NOMO-1 (cell line): ENCODE data around the gene EIF2A.
"Not testable (repeated sequence)": the region's sequence is repeated elsewhere in the genome, so short reads cannot be mapped to it uniquely, and the experiment has no call there.

Experiments used
- DNase-seq, 2 experiments: peaks; one replicate each; lab custom pipeline; 2025; ENCODE audit not compliant: unreplicated experiment in 2 of 2; lab: John Stamatoyannopoulos, UW

Gene EIF2A

DNA sequence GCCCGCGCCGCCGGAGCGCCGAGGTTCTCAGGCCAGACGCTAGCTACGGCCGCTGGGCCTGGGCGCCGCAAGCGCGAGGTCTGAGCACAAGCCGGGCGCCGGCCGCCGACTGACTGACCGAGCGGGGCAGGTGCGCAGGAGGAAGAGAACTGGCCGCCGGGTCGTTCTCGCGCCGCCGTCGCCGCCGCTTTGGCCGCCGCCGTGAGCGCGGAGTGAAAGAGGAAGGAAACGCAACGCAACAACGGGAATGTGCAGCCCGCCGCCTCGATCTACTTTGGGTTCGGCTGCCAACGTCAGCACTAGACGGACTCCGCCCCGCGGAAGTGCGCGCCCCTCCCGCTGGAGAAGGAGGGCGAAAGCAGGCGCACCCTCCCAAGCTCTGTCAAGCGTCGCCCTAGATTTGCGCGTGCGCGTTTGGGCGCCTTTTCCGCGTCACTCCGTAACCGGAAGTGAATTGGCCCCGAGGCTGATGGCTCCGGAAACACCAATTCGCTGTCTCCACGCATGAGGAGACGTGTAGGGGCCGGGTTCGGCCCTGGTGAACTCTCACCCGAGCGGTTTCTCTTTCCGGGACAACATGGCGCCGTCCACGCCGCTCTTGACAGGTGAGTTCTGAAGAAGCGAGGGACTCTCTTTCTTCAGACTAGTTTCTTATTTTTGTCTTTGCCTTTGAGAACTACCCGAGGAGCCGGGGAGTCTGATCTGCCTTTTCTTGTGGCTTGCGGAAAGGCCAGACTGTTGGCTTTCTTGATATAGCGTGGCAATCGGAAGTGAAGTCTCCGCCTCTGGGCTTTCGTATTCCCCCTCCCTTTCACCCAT is at the start of gene EIF2A, which contains the start of gene SERP1:
TSS of gene EIF2A (plus strand) at position 562 of the 819 bp plus-strand sequence. CDS start at position 578, 16 bp downstream.
TSS of gene SERP1 (minus strand) at position 271 of the 819 bp plus-strand sequence. CDS start 361 bp downstream, outside the sequence.
- DNase-seq, result peak; percentile 100

DNA sequence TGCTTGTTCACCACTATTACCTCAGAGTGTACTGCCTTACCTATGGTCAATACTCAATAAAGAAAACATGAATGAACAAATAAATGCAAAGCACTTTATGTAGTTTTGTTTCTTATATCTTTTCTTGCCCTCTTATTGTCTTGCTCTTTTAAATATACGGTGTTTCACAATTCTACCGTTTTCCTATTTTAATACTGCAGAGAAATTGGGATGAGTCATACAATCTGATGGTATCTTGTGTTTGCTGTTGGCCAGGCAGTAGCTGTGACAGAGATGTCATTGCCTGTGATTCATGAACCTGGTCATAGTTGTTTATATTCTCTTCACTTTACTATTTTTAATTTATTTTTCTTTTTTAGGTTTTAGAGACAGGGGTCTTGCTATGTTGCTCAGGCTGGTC is 48.6 kb upstream of the EIF2A start:
- DNase-seq, result peak; percentile 12 to 25

DNA sequence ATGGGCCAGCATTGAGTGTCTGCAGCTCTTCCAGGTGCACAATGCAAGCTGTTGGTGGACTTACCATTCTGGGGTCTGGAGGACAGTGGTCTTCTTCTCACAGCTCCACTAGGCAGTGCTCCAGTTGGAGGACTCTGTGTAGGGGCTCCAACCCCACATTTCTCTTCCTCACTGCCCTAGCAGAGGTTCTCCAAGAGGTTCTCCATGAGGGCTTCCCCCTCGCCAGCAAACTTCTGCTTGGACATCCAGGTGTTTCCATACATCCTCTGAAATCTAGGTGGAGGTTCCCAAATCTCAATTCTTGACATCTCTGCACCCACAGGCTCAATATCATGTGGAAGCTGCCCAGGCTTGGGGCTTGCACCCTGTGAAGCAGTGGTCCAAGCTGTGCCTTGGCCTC is 45.6 kb upstream of the EIF2A start:
- DNase-seq, result not testable (repeated sequence)

DNA sequence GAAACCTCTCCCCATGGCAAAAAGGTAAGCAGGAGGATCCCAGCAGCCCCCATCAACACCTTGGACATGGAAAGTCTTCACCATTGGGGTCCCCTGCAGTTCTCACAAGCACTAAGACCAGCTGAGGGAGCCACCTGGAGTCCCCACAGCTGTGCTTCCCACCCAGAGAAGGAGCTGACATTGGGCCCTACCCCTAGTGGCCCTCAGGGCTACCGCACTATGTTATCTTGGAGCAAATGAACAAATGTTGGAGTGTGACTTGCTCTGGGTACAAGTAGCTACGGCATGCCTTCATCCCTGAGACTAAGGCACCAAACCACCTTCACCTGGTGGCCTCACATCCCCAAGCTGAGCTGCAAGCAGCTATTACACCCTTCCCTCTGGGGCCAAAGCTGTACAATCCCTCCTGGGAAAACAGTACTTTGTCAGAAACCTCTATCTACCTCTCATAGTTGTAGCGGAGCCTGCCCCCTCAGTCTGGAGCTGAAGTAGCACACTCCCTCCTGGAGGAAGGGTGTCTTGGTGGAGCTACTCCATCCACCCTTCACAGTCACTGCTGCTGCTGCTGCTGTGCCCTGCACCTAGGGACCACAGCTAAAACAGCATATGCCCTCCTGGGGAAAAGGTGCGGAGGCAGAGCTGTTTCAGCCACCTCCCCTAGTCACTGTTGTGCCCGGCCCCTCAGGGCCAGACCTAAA is 43.0 kb upstream of the EIF2A start:
- DNase-seq, result no peak

DNA sequence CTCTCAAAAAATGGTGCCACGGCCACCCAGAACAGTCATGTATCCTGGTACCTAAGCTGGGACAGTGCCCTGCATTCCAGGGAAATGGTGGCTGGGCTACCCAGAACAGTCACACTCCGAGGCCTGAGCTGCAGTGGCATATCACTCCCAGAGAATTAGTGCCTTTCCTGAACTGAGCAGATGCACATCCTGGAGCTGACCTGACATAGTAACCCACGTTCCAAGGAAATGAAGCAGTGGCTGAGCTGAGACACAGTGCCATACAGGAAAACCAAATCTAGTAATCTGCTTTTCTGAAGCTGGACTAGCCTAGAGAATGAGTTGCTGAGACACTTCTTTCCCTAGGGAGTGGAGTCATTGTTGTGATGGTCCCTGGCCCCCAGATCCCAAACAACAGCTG is 42.1 kb upstream of the EIF2A start:
- DNase-seq, result no peak

DNA sequence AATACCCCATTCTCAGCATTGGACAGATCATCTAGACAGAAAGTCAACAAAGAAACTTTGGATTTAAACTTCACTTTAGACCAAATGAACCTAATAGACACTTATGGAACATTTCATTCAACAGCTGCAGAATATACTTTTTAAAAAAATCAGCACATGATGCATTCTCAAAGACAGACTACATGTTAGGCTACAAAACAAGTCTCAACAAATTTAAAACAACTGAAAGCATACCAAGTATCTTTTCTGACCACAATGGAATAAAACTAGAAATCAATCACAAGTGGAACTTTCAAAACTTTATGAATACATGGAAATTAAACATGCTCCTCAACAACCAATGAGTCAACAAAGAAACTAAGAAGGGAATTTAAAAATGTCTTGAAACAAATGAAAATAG is 38.2 kb upstream of the EIF2A start:
- DNase-seq, result no peak

DNA sequence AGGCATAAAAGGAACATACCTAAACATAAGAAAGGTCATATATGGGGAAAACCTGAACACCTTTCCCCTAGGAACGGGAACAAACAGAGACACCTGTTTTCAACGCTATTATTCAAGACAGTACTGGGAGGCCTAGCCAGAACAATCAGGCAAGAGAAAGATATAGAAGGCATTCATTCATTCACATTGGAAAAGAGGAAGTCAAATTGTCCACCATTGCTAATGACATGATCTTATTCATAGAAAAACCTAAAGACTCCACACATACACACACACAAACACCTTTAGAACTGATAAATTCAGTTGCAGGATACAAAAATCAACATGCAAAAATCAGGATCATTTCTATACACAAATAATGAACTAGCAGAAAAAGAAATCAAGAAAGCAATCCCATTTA is 36.8 kb upstream of the EIF2A start:
- no peak for DNase-seq

DNA sequence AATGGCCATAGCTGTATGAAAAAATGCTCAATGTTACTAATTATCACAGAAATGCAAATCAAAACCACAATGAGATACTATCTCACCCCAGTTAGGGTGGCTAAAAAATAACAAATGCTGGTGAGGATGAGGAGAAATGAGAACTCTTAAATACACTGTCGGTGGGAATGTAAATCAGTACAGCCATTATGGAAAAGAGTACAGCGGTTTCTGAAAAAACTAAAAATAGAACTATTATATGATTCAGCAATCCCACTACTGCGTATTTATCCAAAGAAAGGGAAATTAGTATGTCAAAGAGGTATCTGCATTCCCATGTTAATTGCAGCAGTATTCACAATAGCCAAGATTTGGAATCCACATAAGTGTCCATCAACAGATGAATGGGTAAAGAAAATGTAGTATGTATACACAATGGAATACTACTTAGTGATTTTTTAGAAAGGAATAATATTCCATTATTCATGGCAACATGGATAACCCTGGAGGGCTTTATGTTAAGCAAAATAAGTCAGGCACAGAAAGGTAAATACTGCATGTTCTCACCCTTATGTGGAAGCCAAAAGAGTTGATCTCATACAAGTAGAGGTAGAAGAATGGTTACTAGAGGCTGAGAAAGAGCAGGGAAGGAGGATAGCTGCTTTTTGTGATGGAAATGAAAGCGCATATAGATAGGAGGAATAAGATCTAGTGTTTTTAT is 35.3 kb upstream of the EIF2A start:
- no peak for DNase-seq

DNA sequence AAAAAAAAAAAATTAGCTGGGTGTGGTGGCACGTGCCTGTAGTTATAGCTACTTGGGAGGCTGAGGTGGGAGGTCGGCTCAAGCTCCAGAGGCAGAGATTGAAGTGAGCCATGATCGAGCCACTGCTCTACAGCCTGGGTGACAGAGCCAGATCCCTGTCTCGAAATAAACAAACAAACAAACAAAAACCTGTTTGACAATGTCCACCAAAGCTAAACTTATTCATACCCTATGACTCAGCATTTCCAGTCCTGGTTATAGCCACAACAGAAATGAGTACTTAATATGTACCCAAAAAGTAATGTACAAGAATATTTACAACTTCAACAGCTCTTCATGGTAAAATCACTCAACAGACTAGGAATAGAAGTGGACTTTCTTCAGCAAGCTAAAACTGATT is 31.4 kb upstream of the EIF2A start:
- DNase-seq, result no peak

DNA sequence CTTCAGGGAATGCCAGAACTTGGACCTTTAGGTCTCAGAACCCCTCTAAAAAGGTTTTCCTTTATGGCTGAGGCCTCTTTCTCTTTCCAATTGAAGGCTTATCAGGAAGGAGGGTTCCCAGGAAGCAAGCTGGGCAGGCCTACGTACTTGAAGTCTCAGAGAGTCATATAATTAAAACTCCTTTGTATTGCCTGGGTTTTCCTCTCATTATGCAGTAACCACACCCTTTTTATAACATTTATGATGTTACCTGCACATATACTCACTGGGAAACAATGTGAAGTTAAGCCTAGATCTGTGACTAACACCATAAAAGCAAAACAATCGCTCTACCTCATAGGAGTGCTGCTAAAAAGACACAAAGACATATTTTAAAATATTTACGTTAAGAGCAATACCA is 27.6 kb upstream of the EIF2A start:
- DNase-seq, result no peak

DNA sequence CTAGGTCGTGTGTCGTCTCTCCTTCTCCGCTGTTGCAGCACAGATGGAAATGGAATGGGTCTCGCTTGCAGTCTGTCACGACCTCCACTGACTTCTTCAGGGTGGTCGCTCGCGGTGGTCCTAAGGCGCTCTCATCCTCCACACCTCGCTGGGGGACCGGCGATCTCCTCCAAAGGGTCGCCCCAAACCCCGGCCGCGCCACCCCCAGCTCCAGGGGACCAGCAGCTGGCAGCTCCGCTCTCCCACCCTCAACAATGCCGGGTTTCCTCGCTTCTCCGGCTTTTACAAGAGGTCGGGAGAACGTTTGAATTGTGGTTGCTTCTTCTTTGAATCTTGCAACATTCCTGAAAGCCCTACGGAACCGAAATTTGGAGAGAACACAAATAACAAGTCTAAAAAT is 26.2 kb upstream of the EIF2A start:
- peak in 1 of 2 experiments; percentile 24 for DNase-seq

DNA sequence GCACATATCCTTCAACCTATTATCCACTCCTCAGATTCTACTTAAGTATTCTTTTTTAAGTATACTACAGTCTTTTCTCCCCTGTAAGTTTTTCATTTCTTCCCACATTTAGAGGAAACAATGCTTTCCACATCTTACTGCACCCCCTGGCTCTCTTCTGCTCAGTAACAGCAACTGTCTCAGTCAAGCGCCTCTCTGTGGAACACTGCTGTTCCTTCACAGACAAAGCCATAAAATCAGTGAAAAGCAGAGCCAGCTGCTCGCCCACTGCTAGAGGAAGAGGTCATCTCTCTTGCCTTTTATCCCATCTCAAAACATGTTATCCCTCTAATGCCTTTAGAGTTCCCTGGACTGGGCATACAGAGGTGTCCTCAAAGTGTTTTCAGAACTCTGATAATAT is 25.1 kb upstream of the EIF2A start:
- peak in 1 of 2 experiments; percentile 55 for DNase-seq

DNA sequence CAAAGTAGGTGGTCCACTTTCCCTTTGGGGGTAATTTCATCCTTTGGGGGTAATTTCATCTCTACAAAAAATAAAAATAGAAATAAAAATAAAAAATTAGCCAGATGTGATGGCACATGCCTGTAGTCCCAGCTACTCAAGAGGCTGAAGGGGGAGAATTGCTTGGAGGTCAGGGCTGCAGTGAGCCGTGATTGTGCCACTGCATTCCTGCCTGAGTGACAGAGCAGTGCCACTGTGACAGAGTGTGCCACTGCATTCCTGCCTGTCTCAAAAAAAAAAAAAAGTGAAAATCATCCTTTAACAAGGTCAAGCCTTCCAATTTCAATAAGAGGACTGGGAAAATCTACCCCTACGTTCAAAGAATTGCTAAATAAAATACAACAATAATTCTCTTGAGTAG is 23.0 kb upstream of the EIF2A start:
- DNase-seq, result no peak

DNA sequence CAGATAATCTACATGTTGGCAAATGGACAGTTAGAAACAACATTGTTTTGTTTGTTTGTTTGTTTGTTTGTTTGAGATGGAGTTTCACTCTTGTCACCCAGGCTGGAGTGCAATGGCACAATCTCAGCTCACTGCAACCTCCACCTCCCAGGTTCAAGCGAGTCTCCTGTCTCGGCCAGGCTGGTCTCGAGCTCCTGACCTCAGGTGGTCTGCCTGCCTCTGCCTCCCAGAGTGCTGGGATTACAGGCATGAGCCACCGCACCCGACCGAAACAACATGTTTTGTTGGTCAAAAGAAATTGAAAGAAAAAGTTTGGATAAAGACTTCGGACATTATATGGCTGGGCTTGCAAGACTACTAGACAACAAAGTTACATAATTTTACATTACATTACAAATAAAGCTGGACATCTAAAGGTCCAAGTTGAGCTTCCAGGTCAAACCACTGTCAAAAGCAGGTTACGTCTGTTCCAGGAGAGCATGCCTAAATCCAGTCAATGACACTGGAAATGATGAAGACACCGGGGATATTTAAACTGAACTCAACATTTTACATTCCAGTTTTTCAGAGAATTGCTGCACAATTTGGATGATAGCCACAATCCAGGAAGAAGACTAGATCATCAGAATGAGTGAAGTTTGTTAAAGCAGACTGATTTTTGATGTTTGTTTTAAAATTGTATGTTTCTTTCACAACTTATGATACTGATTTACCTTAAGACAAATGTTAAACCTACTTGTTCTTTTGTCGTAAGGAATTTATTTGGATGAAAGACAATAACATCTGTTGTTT is 18.9 kb upstream of the EIF2A start:
- no peak for DNase-seq

DNA sequence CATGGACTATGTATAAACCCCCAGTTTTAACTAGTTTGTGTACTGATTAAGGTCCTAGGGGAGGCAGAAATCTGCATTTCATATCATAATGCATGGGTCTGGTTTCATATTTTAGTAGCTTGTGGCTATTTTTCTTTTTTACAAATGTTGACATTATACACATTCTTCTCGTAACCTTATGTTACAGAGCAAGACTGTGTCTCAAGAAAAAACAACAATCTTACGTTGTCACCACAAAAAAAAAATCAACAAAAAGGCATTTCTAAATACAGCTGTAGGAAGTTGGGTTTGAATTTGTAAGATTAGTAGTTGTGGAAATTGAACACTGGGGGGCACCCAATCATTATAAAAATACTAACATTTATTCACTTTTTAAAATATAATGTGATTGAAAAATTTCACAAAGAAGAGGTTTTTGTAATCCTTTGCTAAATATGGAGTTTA is 18.2 kb upstream of the EIF2A start:
- DNase-seq, result peak in 1 of 2 experiments; percentile 46

DNA sequence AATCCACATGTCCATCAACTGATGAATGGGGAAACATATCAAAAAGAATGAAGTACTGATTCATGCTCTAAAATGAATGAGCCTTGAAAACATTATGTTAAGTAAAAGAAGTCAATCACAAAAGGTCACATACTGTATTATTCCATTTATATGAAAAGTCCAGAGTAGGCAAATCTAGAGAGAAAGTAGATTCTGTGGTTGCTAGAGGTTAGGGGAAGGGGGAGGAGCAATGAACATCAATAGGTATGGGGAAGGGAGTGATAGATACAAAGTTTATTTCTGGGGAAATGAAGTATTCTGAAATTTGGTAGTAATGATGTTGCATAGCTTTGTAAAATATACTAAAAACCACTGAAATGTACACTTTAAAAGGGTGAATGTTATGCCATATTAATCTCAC is 14.8 kb upstream of the EIF2A start:
- DNase-seq, result no peak

DNA sequence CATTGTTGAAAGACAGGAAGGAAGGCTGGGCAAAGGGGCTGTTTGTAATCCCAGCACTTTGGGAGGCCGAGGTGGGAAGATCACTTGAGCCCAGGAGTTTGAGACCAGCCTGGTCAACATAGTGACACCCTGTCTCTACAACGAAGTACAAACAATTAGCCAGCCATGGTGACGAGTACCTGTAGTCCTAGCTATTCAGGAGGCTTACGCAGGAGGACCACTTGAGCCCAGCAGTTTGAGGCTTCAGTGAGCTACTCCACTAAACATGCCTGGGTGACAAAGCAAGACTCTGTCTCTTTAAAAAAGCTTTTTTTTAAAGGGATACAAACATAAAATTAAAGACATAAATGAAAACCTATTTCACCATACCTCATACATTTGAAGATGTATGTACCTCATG is 11.4 kb upstream of the EIF2A start:
- DNase-seq, result no peak

DNA sequence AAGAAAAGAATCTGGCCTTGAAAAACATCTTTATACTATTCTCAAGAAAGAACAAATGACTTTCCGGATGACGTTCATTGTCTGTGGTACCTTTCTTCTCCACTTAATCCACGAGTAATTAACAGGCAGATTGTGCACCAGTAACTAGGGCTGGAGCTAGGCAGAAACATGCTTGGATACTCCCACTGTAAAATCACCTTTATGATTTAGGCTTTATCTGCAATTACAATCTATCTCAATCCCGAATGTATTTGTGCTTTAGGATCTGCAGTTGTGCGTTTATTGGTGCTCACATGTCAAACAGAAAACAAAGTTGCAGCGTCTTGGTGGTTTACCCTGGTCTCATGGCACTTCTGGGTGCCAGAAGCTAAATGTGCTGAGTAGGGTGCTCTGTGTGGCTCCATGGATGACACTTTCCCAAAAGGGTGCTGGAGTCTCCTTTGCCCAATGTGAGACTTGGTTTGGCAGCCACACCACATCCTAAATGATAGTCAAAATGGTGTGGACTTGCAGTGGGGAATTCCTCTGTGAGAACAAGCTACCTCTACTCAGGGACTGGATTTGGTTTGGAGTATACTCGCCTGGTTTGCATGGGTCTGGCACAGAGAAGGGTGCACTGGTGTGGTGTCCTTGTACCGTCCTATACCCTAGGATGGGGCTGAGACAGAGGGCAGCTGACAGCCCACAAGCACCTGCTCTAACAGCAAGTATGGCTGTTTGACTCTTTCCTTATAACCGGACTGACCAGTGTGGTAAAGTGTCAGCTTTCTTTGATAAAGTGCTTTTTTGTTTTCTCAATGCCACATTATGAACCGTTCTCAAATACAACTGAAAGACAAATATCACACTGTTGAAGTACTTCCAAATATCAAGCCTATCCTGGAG is 8.0 kb upstream of the EIF2A start:
- no peak for DNase-seq

DNA sequence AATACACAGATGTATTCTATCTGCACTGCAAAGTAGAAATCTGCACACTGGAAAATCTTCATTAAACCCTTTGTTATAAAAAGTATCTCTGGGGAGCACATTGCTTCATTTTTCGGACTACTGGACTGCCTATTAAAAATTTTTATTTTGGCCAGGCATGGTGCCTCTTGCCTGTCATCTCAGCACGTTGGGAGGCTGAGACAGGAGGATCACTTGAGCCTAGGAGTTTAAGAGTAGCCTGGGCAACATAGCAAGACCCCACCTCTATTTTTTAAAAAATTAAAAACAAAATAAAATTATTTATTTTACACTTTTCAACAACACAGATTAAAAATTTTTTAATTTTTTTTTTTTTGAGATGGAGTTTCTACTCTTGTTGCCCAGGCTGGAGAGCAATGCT is 6.3 kb upstream of the EIF2A start:
- DNase-seq, result no peak

DNA sequence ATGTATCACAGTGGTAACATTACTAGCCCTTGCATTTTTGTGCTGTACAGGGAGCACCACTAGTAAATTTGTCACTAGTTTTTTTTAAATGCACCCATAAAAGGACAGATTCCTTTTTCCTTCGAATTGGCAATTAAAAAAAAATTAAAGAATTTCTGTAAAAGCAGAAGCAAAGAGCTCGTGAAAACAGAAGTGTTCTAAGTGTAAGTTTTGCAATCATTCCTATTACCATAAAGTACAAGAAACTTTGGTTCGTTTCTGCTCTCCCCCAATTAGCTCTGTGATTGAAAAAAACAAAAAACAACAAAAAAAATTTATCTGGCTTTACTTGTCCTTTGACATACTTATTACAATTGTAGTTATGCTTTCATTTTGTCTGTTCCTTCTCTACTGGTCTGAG is 5.6 kb upstream of the EIF2A start:
- DNase-seq, result peak; percentile 47 to 92
